HEK293 (cell line): ENCODE data around the gene RASA4B.
"Not testable (repeated sequence)": the region's sequence is repeated elsewhere in the genome, so short reads cannot be mapped to it uniquely, and the experiment has no call there.

ENCODE experiments used
- CTCF ChIP-seq: fragments of 450-650 bp; formaldehyde crosslinking; IDR thresholded peaks from 2 replicates; pipeline ENCODE4 v1.5.1; 2016; ENCODE audit warnings: missing biosample characterization, missing genetic modification characterization
- TRIM28 ChIP-seq: IDR thresholded peaks from 2 replicates; pipeline ENCODE4 v1.6.1; 2011; ENCODE audit warnings: low read length, control low read depth, borderline replicate concordance
- ZNF140 ChIP-seq: fragments of 450-650 bp; formaldehyde crosslinking; IDR thresholded peaks from 2 replicates; pipeline ENCODE4 v1.5.1; 2016; ENCODE audit warnings: missing biosample characterization, missing genetic modification characterization
- ZNF174 ChIP-seq: fragments of 450-650 bp; formaldehyde crosslinking; IDR thresholded peaks from 2 replicates; pipeline ENCODE4 v1.5.0; 2017; ENCODE audit warnings: missing biosample characterization, mild to moderate bottlenecking, missing genetic modification characterization
- ZNF274 ChIP-seq, 2 experiments: fragments of 200-500 bp in 1 of 2; fragments of 450-650 bp in 1 of 2; sonication (Bioruptor generic) in 1 of 2; formaldehyde crosslinking in 1 of 2; IDR thresholded peaks; 2 replicates each; pipeline versions ENCODE4 v1.5.1 to v1.6.1; 2014 to 2016; ENCODE audit warnings: borderline replicate concordance in 1 of 2, inconsistent platforms in 1 of 2, low read length in 1 of 2, missing biosample characterization in 1 of 2, missing genetic modification characterization in 1 of 2
- ZNF280C ChIP-seq: fragments of 450-650 bp; formaldehyde crosslinking; IDR thresholded peaks from 2 replicates; pipeline ENCODE4 v1.5.1; 2016; ENCODE audit warnings: missing biosample characterization, missing genetic modification characterization

GRCh38 chr7:102494473-102495149 lies 23.0 kb downstream of the RASA4B start:
- not testable (repeated sequence) for TF ChIP-seq TRIM28; ZNF140 (tag by site-specific recombination); ZNF274 (IDR thresholded peaks at IDR 0.05; ENCODE audit: low read length); ZNF274 (tag by site-specific recombination; IDR thresholded peaks at IDR 0.05; ENCODE audit: borderline replicate concordance); ZNF174; ZNF280C (tag by site-specific recombination); CTCF (tag by site-specific recombination)
